Frontal cortex (tissue), 4 donors: Measurements from ENCODE around the gene DESI2. TPM values are rescaled to one million over a fixed set of nuclear protein-coding genes. Genes with fewer than 3 reads are reported as not detected.
"Not testable (repeated sequence)": the region's sequence is repeated elsewhere in the genome, so short reads cannot be mapped to it uniquely, and the experiment has no call there.

Experiments
- DNase-seq, 2 donors: peaks; one replicate each; pipeline ENCODE4 v3.0.0; 2012; ENCODE audit warnings: low spot score in 2 of 2
- FAIRE-seq: peaks from 2 replicates; lab custom pipeline; 2012; peaks lifted over from hg19 to GRCh38; lab: Jason Lieb, UNC
- total RNA-seq: library from RNA; depleted of rRNA; stranded (reverse); fragments of >200 nt; gene quantifications from one replicate; pipeline ENCODE4 v1.2.3, GENCODE V29; 2014
- donor health status: control.
- donor health status: control.
- donor health status: control.

Gene DESI2
- total RNA-seq, 1 donor from 2014 or later, result 37.9 TPM

- no peak for FAIRE-seq
Measured at GRCh38 chr1:244699741-244700140, 46.8 kb downstream of the DESI2 start.

GRCh38 chr1:244700808-244701207, 47.9 kb downstream of the DESI2 start:
- DNase-seq (no peak), FAIRE-seq (no peak)

More at GRCh38 chr1:244699741-244700140, 46.8 kb downstream of the DESI2 start:
- DNase-seq, result no peak

GRCh38 chr1:244702620-244703019, 49.7 kb downstream of the DESI2 start:
- FAIRE-seq (no peak), DNase-seq (no peak)

GRCh38 chr1:244704107-244704506, 51.2 kb downstream of the DESI2 start:
- FAIRE-seq (no peak), DNase-seq (no peak)

- DNase-seq, result no peak
- FAIRE-seq, result no peak
Measured at GRCh38 chr1:244705261-244706234, 52.6 kb downstream of the DESI2 start.

GRCh38 chr1:244709076-244709475, 56.1 kb downstream of the DESI2 start:
- DNase-seq (no peak), FAIRE-seq (no peak)

GRCh38 chr1:244709476-244710368, 56.8 kb downstream of the DESI2 start:
- FAIRE-seq (no peak), DNase-seq (no peak)

- FAIRE-seq (no peak), DNase-seq (peak in 1 of 2 donors; percentile 34)
Measured at GRCh38 chr1:244710474-244711062, 57.6 kb downstream of the DESI2 start.

GRCh38 chr1:244712669-244713068, 59.7 kb downstream of the DESI2 start:
- FAIRE-seq, result no peak
- DNase-seq, result no peak

- DNase-seq (no peak), FAIRE-seq (no peak)
Measured at GRCh38 chr1:244713332-244713731, 60.4 kb downstream of the DESI2 start.

GRCh38 chr1:244727871-244728474, 75.0 kb downstream of the DESI2 start:
- DNase-seq, result no peak
- FAIRE-seq, result no peak

- peak; percentile 42 to 49 for DNase-seq
- no peak for FAIRE-seq
Measured at GRCh38 chr1:244730153-244730933, 77.4 kb downstream of the DESI2 start.

GRCh38 chr1:244730934-244731434, 78.1 kb downstream of the DESI2 start:
- DNase-seq (no peak), FAIRE-seq (no peak)

- FAIRE-seq (no peak), DNase-seq (no peak)
Measured at GRCh38 chr1:244731651-244732050, 78.7 kb downstream of the DESI2 start.

- DNase-seq (no peak), FAIRE-seq (no peak)
Measured at GRCh38 chr1:244732851-244733450, 80.0 kb downstream of the DESI2 start.

GRCh38 chr1:244735404-244735803, 82.5 kb downstream of the DESI2 start:
- FAIRE-seq (no peak), DNase-seq (no peak)

GRCh38 chr1:244735876-244736561, 83.1 kb downstream of the DESI2 start:
- FAIRE-seq, result no peak
- DNase-seq, result no peak

GRCh38 chr1:244739140-244739539, 86.2 kb downstream of the DESI2 start:
- DNase-seq, FAIRE-seq: not testable (repeated sequence)
